SK-N-SH treated with all-trans-retinoic acid at 6 μM for 48 hours (cell line): Measurements from ENCODE around the gene PPL.

Experiments
- ATAC-seq: fragments of 200-7000 bp; cut with Tn5 transposase; 3 replicates; pipeline ENCODE4 v1.9.1; 2020; ENCODE audit warnings: mild to moderate bottlenecking, moderate library complexity
- CREB5 ChIP-seq: fragments of 250-450 bp; sonication (Bioruptor Pico); IDR thresholded peaks from 2 replicates; pipeline ENCODE4 v1.5.1; 2020; ENCODE audit warnings: low read depth, mild to moderate bottlenecking, moderate library complexity
- CSRNP3 ChIP-seq: fragments of 250-450 bp; sonication (Bioruptor Pico); IDR thresholded peaks from 2 replicates; pipeline ENCODE4 v1.5.1; 2021; ENCODE audit warnings: mild to moderate bottlenecking, moderate library complexity
- GLIS3 ChIP-seq: fragments of 250-450 bp; sonication (Bioruptor Pico); IDR thresholded peaks from 2 replicates; pipeline ENCODE4 v1.5.0; 2020; ENCODE audit warnings: mild to moderate bottlenecking, moderate library complexity
- PATZ1 ChIP-seq: fragments of 250-450 bp; sonication (Bioruptor Pico); IDR thresholded peaks from 2 replicates; pipeline ENCODE4 v1.8.0; 2020; ENCODE audit warnings: mild to moderate bottlenecking, moderate library complexity, borderline replicate concordance
- POU6F1 ChIP-seq: fragments of 250-450 bp; sonication (Bioruptor Pico); IDR thresholded peaks from 2 replicates; pipeline ENCODE4 v1.8.0; 2021; ENCODE audit warnings: low read depth, mild to moderate bottlenecking, moderate library complexity, borderline replicate concordance
- PPARA ChIP-seq: fragments of 250-450 bp; sonication (Bioruptor Pico); IDR thresholded peaks from 2 replicates; pipeline ENCODE4 v1.5.0; 2020; ENCODE audit warnings: mild to moderate bottlenecking, borderline replicate concordance
- SNAI2 ChIP-seq: fragments of 250-450 bp; sonication (Bioruptor Pico); IDR thresholded peaks from 2 replicates; pipeline ENCODE4 v1.5.0; 2020; ENCODE audit warnings: mild to moderate bottlenecking, moderate library complexity
- TCF4 ChIP-seq: fragments of 250-450 bp; sonication (Bioruptor Pico); IDR thresholded peaks from 2 replicates; pipeline ENCODE4 v1.8.0; 2021; ENCODE audit warnings: mild to moderate bottlenecking, moderate library complexity, borderline replicate concordance
- TOX ChIP-seq: fragments of 250-450 bp; sonication (Bioruptor Pico); IDR thresholded peaks from 2 replicates; pipeline ENCODE4 v1.8.0; 2021; ENCODE audit warnings: mild to moderate bottlenecking, moderate library complexity, borderline replicate concordance
- ZC3H10 ChIP-seq: fragments of 250-450 bp; sonication (Bioruptor Pico); IDR thresholded peaks from 2 replicates; pipeline ENCODE4 v1.5.1; 2021; ENCODE audit warnings: mild to moderate bottlenecking, moderate library complexity
- ZFP3 ChIP-seq: fragments of 250-450 bp; sonication (Bioruptor Pico); IDR thresholded peaks from 2 replicates; pipeline ENCODE4 v1.5.0; 2020; ENCODE audit warnings: mild to moderate bottlenecking, moderate library complexity
- ZFP30 ChIP-seq: fragments of 450-650 bp; formaldehyde crosslinking; IDR thresholded peaks from 2 replicates; pipeline ENCODE4 v1.5.0; 2022; ENCODE audit warnings: mild to moderate bottlenecking, moderate library complexity
- ZNF70 ChIP-seq: fragments of 450-650 bp; formaldehyde crosslinking; IDR thresholded peaks from 2 replicates; pipeline ENCODE4 v1.5.0; 2020; ENCODE audit warnings: mild to moderate bottlenecking, moderate library complexity
- ZNF8 ChIP-seq: fragments of 450-650 bp; formaldehyde crosslinking; IDR thresholded peaks from 2 replicates; pipeline ENCODE4 v1.5.0; 2020; ENCODE audit warnings: mild to moderate bottlenecking, moderate library complexity

PPL gene

GRCh38 chr16:4869147-4869805 lies 67.7 kb downstream of the PPL start:
- TF ChIP-seq ZFP30 (CRISPR knock-in tag) = no peak
- TF ChIP-seq, all 23 proteins: peak for 0
- no peak for ATAC-seq

- no peak for ATAC-seq
- TF ChIP-seq SNAI2 (CRISPR knock-in tag) (no peak), PATZ1 (CRISPR knock-in tag) (no peak), PPARA (CRISPR knock-in tag) (no peak), ZFP30 (CRISPR knock-in tag) (no peak), POU6F1 (no peak), CSRNP3 (CRISPR knock-in tag) (no peak), GLIS3 (CRISPR knock-in tag) (no peak), ZFP3 (CRISPR knock-in tag) (no peak), ZNF8 (CRISPR knock-in tag) (no peak), ZNF70 (CRISPR knock-in tag) (no peak), TOX (CRISPR knock-in tag) (no peak), TCF4 (CRISPR knock-in tag) (no peak), CREB5 (no peak)
Measured at GRCh38 chr16:4868535-4868934, 68.4 kb downstream of the PPL start.

- ATAC-seq = no peak
Measured at GRCh38 chr16:4868026-4868425, 68.9 kb downstream of the PPL start.

GRCh38 chr16:4866586-4866985 lies 70.4 kb downstream of the PPL start:
- no peak for ATAC-seq

More at GRCh38 chr16:4868026-4868425, 68.9 kb downstream of the PPL start:
- TF ChIP-seq GLIS3 (CRISPR knock-in tag) (no peak), PATZ1 (CRISPR knock-in tag) (no peak)

More at GRCh38 chr16:4866586-4866985, 70.4 kb downstream of the PPL start:
- no peak for TF ChIP-seq ZFP30 (CRISPR knock-in tag)
- TF ChIP-seq ZFP3 (CRISPR knock-in tag) = no peak
- no peak for TF ChIP-seq GLIS3 (CRISPR knock-in tag)
- no peak for TF ChIP-seq ZC3H10
- TF ChIP-seq CREB5 = no peak
